Stomach (tissue), 9 donors: Measurements from ENCODE around the gene MUC5B. TPM values are rescaled to one million over a fixed set of nuclear protein-coding genes. Genes with fewer than 3 reads are reported as not detected.

Experiments
- DNase-seq, 2 donors: peaks; one replicate each; pipeline versions ENCODE4 v3.0.0 to v3.0.0-alpha.2; 2013 to 2019
- H3K27ac ChIP-seq, 5 donors: fragments of 200-600 bp in 4 of 5; sonication (generic) in 4 of 5; one replicate each; pipeline ENCODE4 v1.5.1; 2013 to 2019; ENCODE audit warnings: mild to moderate bottlenecking in 1 of 5, moderate library complexity in 1 of 5
- H3K27me3 ChIP-seq, 3 donors: fragments of 200-600 bp; sonication (generic); one replicate each; pipeline ENCODE4 v1.5.1; 2017 to 2019; ENCODE audit warnings: mixed run types in 1 of 3
- H3K36me3 ChIP-seq, 4 donors: fragments of 200-600 bp; sonication (generic); 1 replicate in 3 of 4; 2 replicates in 1 of 4; pipeline ENCODE4 v1.5.1; 2016 to 2019
- H3K4me1 ChIP-seq, 4 donors: fragments of 200-600 bp; sonication (generic); one replicate each; pipeline ENCODE4 v1.5.1; 2016 to 2019
- H3K4me3 ChIP-seq, 4 donors: fragments of 200-600 bp; sonication (generic) in 3 of 4; one replicate each; pipeline ENCODE4 v1.5.1; 2016 to 2019; ENCODE audit warnings: mild to moderate bottlenecking in 1 of 4
- H3K9me3 ChIP-seq, 4 donors: fragments of 200-600 bp; sonication (generic); one replicate each; pipeline ENCODE4 v1.5.1; 2016 to 2019
- CTCF ChIP-seq, 7 experiments: fragments of 450-650 bp in 4 of 7; fragments of 200-600 bp in 3 of 7; sonication (generic) in 3 of 7; IDR thresholded peaks; one replicate each; pipeline ENCODE4 v1.5.1; 2016 to 2019; ENCODE audit warnings: antibody characterized with exemption in 7 of 7, control low read depth in 2 of 7, mild to moderate bottlenecking in 1 of 7
- EP300 ChIP-seq: sonication (generic); formaldehyde crosslinking; IDR thresholded peaks from one replicate; pipeline ENCODE4 v1.6.1; 2017; ENCODE audit warnings: antibody characterized with exemption
- POLR2A ChIP-seq, 4 donors: fragments of 450-650 bp; IDR thresholded peaks; one replicate each; pipeline ENCODE4 v1.6.1; 2016; ENCODE audit warnings: antibody characterized with exemption in 4 of 4, control low read depth in 2 of 4, mild to moderate bottlenecking in 1 of 4, moderate library complexity in 1 of 4
- POLR2AphosphoS5 ChIP-seq, 3 donors: sonication (generic); formaldehyde crosslinking; IDR thresholded peaks; one replicate each; pipeline ENCODE4 v1.6.1; 2016; ENCODE audit warnings: antibody characterized with exemption in 3 of 3
- WGBS, 5 donors: extraction: QIAGEN DNeasy Blood & Tissue Kit in 3 of 5; methylation state at CpG; one replicate each; pipeline versions ENCODE4 v1.1.5 to v1.1.7; 2013 to 2018; 5-methylcytosine and 5-hydroxymethylcytosine counted together
- intact Hi-C: fragments of 100-400 bp; cut with DNase I; formaldehyde crosslinking; loops from one replicate; pipeline ENCODE4 v1.15.1; 2023; ENCODE audit warnings: low total_unique reads
- polyA plus RNA-seq, 3 donors: library from polyadenylated mRNA; stranded (reverse); fragments of 200-250 nt; gene quantifications; one replicate each; pipeline ENCODE4 v1.2.3, GENCODE V29; 2013
- total RNA-seq, 5 donors: library from RNA; depleted of rRNA; stranded (reverse); fragments of >200 nt; gene quantifications; one replicate each; pipeline versions ENCODE4 v1.1.0 to v1.2.3, GENCODE V29; 2014 to 2016
- donor health status: healthy with polysubstance abuse.
- donor health status: Bipolar disorder and iron deficiency.
- donor health status: healthy.

The MUC5B gene
- total and polyA plus RNA-seq, 8 donors: under 0.01 to 516 (median 6.6) TPM

GRCh38 chr11:1218788-1219445 lies 3.9 kb upstream of the MUC5B start:
- Histone ChIP-seq H3K27me3 (peaks cover 8 to 59% (median 23%) of the 10 kb centered on the region in 3 donors), H3K9me3 (no peaks in the 10 kb centered on the region), H3K4me3 (no peak overlapping the region), H3K36me3 (no peaks in the 10 kb centered on the region), H3K27ac (no peak overlapping the region), H3K4me1 (peaks cover 0 to 38% (median 29%) of the 10 kb centered on the region in 4 donors)
- 82 to 93% (median 91%) methylated on average over 3 to 16 of the region's 16 CpGs for WGBS, 5 donors
- no peak for TF ChIP-seq POLR2AphosphoS5 (IDR thresholded peaks at IDR 0.05)
- no peak for TF ChIP-seq POLR2A (IDR thresholded peaks at IDR 0.05)
- TF ChIP-seq CTCF (IDR thresholded peaks at IDR 0.05): no peak
- TF ChIP-seq EP300: no peak
- intact Hi-C loops: no loop called here
- no peak for DNase-seq

GRCh38 chr11:1219446-1219833 lies 3.4 kb upstream of the MUC5B start:
- Histone ChIP-seq H3K27me3 (peaks cover 9 to 64% (median 23%) of the 10 kb centered on the region in 3 donors), H3K4me1 (peaks cover 0 to 43% (median 34%) of the 10 kb centered on the region in 4 donors), H3K9me3 (no peaks in the 10 kb centered on the region), H3K36me3 (no peaks in the 10 kb centered on the region), H3K4me3 (no peak overlapping the region), H3K27ac (no peak overlapping the region)
- no peak for DNase-seq
- TF ChIP-seq CTCF (IDR thresholded peaks at IDR 0.05) (no peak), POLR2AphosphoS5 (IDR thresholded peaks at IDR 0.05) (no peak), POLR2A (IDR thresholded peaks at IDR 0.05) (no peak), EP300 (no peak)
- intact Hi-C loops: no loop called here
- 39 to 70% (median 59%) methylated on average over 2 to 10 of the region's 10 CpGs for WGBS, 5 donors

- peaks cover 0 to 48% (median 37%) of the 10 kb centered on the region in 4 donors for H3K4me1 ChIP-seq
- peaks cover 9 to 71% (median 23%) of the 10 kb centered on the region in 3 donors for H3K27me3 ChIP-seq
- TF ChIP-seq CTCF (IDR thresholded peaks at IDR 0.05) (no peak), POLR2A (IDR thresholded peaks at IDR 0.05) (no peak), POLR2AphosphoS5 (IDR thresholded peaks at IDR 0.05) (no peak), EP300 (no peak)
- H3K9me3 ChIP-seq: no peaks in the 10 kb centered on the region
- H3K36me3 ChIP-seq: no peaks in the 10 kb centered on the region
- H3K27ac ChIP-seq: no peak overlapping the region
- WGBS, 5 donors: 40 to 56% (median 48%) methylated on average over 31 to 48 of the region's 48 CpGs
- peak; percentile 50 to 87 for DNase-seq
- intact Hi-C loops: no loop called here
- H3K4me3 ChIP-seq: no peak overlapping the region
Measured at GRCh38 chr11:1219834-1220815, 2.7 kb upstream of the MUC5B start.

- H3K27me3 ChIP-seq: peaks cover 9 to 81% (median 23%) of the 10 kb centered on the region in 3 donors
- H3K4me3 ChIP-seq: no peak overlapping the region
- intact Hi-C loops: no loop called here
- no peaks in the 10 kb centered on the region for H3K36me3 ChIP-seq
- peaks cover 0 to 48% (median 37%) of the 10 kb centered on the region in 4 donors for H3K4me1 ChIP-seq
- H3K9me3 ChIP-seq: no peaks in the 10 kb centered on the region
- no peak for DNase-seq
- 61 to 77% (median 63%) methylated on average over 23 to 28 of the region's 28 CpGs for whole genome bisulfite sequencing, 5 donors
- H3K27ac ChIP-seq: no peak overlapping the region
- TF ChIP-seq EP300: no peak
- TF ChIP-seq POLR2AphosphoS5 (IDR thresholded peaks at IDR 0.05): no peak
- no peak for TF ChIP-seq CTCF (IDR thresholded peaks at IDR 0.05)
- no peak for TF ChIP-seq POLR2A (IDR thresholded peaks at IDR 0.05)
Measured at GRCh38 chr11:1220941-1221721, 1.7 kb upstream of the MUC5B start.
